GM06990 (cell line): Measurements from ENCODE around the gene TRPM2.

Experiments
- DNase-seq: peaks from one replicate; pipeline ENCODE4 v3.0.0-alpha.2; 2011; ENCODE audit not compliant: insufficient read length; ENCODE audit errors: extremely low read depth
- H3K27me3 ChIP-seq: replicated peaks from 2 replicates; pipeline ENCODE4 v1.6.0; 2011; ENCODE audit warnings: low read length; ENCODE audit not compliant: control insufficient read depth, insufficient read depth
- H3K36me3 ChIP-seq: 2 replicates; pipeline ENCODE4 v1.5.1; 2011; ENCODE audit warnings: low read length; ENCODE audit not compliant: control insufficient read depth, insufficient read depth
- H3K4me3 ChIP-seq: replicated peaks from 2 replicates; pipeline ENCODE4 v1.5.1; 2011; ENCODE audit warnings: low read depth, mild to moderate bottlenecking, control low read depth, low read length
- CTCF ChIP-seq: IDR thresholded peaks from 2 replicates; pipeline ENCODE4 v1.5.1; 2011; ENCODE audit warnings: low read length, control low read depth, mild to moderate bottlenecking, inconsistent platforms; ENCODE audit not compliant: insufficient read depth, poor library complexity, severe bottlenecking

TRPM2 gene

GRCh38 chr21:44315691-44316203 lies 37.7 kb upstream of the TRPM2 start:
- Histone ChIP-seq H3K36me3 (peaks cover 68% of the 10 kb centered on the region), H3K4me3 (no peak overlapping the region), H3K27me3 (no peaks in the 10 kb centered on the region)
- TF ChIP-seq CTCF: no peak
- DNase-seq: no peak

GRCh38 chr21:44316277-44316900 lies 37.0 kb upstream of the TRPM2 start:
- Histone ChIP-seq H3K27me3 (no peaks in the 10 kb centered on the region), H3K4me3 (no peak overlapping the region), H3K36me3 (peaks cover 64% of the 10 kb centered on the region)
- DNase-seq: no peak
- TF ChIP-seq CTCF: no peak

- H3K4me3 ChIP-seq: no peak overlapping the region
- DNase-seq: no peak
- H3K36me3 ChIP-seq: peaks cover 64% of the 10 kb centered on the region
- H3K27me3 ChIP-seq: no peaks in the 10 kb centered on the region
- TF ChIP-seq CTCF: no peak
Observed at GRCh38 chr21:44317241-44317782, 36.1 kb upstream of the TRPM2 start.

- no peak for DNase-seq
- Histone ChIP-seq H3K36me3 (peaks cover 63% of the 10 kb centered on the region), H3K4me3 (no peak overlapping the region), H3K27me3 (no peaks in the 10 kb centered on the region)
- TF ChIP-seq CTCF: no peak
Observed at GRCh38 chr21:44317871-44318270, 35.5 kb upstream of the TRPM2 start.

GRCh38 chr21:44318489-44319285 lies 34.7 kb upstream of the TRPM2 start:
- Histone ChIP-seq H3K36me3 (peaks cover 61% of the 10 kb centered on the region), H3K27me3 (no peaks in the 10 kb centered on the region), H3K4me3 (no peak overlapping the region)
- no peak for TF ChIP-seq CTCF
- no peak for DNase-seq
